ENCODE results near the gene KRTAP4-4. TPM values are rescaled to one million over a fixed set of nuclear protein-coding genes. Genes with fewer than 3 reads are reported as not detected.
"Not testable (repeated sequence)": the region's sequence is repeated elsewhere in the genome, so short reads cannot be mapped to it uniquely, and the experiment has no call there.

KRTAP4-4 gene
- total and polyA plus RNA-seq, 3 donors from 2014 or later: not detected

DNA sequence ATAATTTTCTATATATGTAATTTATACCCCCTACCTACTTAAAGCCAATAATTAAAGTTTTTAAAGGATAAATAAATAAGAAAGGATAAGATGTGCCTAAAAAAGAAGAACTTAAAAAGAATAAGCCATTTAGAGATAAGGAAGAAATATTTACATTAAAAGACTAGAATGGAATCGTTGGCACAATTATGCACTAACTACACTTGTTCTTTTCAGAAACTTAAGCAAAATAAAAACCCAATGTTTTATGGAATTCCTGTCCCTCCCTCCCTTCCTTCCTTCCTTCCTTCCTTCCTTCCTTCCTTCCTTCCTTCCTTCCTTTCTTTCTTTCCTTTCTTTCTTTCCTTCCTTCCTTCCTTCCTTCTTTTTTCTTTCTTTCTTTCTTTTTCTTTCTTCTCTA lies 15.7 kb downstream of the KRTAP4-4 start:
- DNase-seq: no peak
- no peak overlapping the region for H3K27ac ChIP-seq
- no peaks in the 10 kb centered on the region for H3K36me3 ChIP-seq (ENCODE audit: low read depth, missing control alignments)
- intact Hi-C loops (cut with DNase I; ENCODE audit: low total_unique reads): no loop called here
- TF ChIP-seq, protein P1, sequence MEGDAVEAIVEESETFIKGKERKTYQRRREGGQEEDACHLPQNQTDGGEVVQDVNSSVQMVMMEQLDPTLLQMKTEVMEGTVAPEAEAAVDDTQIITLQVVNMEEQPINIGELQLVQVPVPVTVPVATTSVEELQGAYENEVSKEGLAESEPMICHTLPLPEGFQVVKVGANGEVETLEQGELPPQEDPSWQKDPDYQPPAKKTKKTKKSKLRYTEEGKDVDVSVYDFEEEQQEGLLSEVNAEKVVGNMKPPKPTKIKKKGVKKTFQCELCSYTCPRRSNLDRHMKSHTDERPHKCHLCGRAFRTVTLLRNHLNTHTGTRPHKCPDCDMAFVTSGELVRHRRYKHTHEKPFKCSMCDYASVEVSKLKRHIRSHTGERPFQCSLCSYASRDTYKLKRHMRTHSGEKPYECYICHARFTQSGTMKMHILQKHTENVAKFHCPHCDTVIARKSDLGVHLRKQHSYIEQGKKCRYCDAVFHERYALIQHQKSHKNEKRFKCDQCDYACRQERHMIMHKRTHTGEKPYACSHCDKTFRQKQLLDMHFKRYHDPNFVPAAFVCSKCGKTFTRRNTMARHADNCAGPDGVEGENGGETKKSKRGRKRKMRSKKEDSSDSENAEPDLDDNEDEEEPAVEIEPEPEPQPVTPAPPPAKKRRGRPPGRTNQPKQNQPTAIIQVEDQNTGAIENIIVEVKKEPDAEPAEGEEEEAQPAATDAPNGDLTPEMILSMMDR (IDR thresholded peaks at IDR 0.05): no peak
- TF ChIP-seq POLR2A (IDR thresholded peaks at IDR 0.05): no peak
- no peaks in the 10 kb centered on the region for H3K27me3 ChIP-seq
- H3K9me3 ChIP-seq: no peaks in the 10 kb centered on the region
- no peaks in the 10 kb centered on the region for H3K4me1 ChIP-seq
- no peak overlapping the region for H3K4me3 ChIP-seq
- WGBS, 2 donors: 84 to 93% methylated on average over 1 of the region's 1 CpG

GRCh38 chr17:41141361-41141760 lies 19.2 kb downstream of the KRTAP4-4 start:
- H3K36me3 ChIP-seq (ENCODE audit: low read depth, missing control alignments): no peaks in the 10 kb centered on the region
- H3K4me3 ChIP-seq: no peak overlapping the region
- no peak for DNase-seq
- no peaks in the 10 kb centered on the region for H3K27me3 ChIP-seq
- H3K27ac ChIP-seq: no peak overlapping the region
- intact Hi-C loops (cut with DNase I; ENCODE audit: low total_unique reads): no loop called here
- TF ChIP-seq, protein P1 (IDR thresholded peaks at IDR 0.05): no peak
- no peak for TF ChIP-seq POLR2A (IDR thresholded peaks at IDR 0.05)
- H3K4me1 ChIP-seq: no peaks in the 10 kb centered on the region
- no peaks in the 10 kb centered on the region for H3K9me3 ChIP-seq

GRCh38 chr17:41140360-41141131 lies 20.0 kb downstream of the KRTAP4-4 start, which contains the start of gene KRTAP4-6:
Gene KRTAP4-6, minus strand, starts transcription at chr17:41140544. Its CDS starts 57 bp downstream, at chr17:41140487.
- Histone ChIP-seq H3K27me3 (no peaks in the 10 kb centered on the region), H3K9me3 (no peaks in the 10 kb centered on the region), H3K4me3 (no peak within 1 kb of the TSS), H3K36me3 (ENCODE audit: low read depth, missing control alignments) (no peaks in the 10 kb centered on the region), H3K27ac (no peak within 1 kb of the TSS), H3K4me1 (no peaks in the 10 kb centered on the region)
- no peak for TF ChIP-seq POLR2A (IDR thresholded peaks at IDR 0.05)
- TF ChIP-seq, protein P1 (IDR thresholded peaks at IDR 0.05): no peak
- WGBS, 2 donors: 76 to 84% methylated on average over 4 to 6 of the region's 6 CpGs
- intact Hi-C loops (cut with DNase I; ENCODE audit: low total_unique reads): no loop called here
- DNase-seq: no peak

GRCh38 chr17:41139865-41140264 lies 20.7 kb downstream of the KRTAP4-4 start:
- H3K36me3 ChIP-seq (ENCODE audit: low read depth, missing control alignments); DNase-seq; H3K4me1 ChIP-seq; H3K27me3 ChIP-seq; intact Hi-C loops (cut with DNase I; ENCODE audit: low total_unique reads); H3K27ac ChIP-seq; H3K9me3 ChIP-seq; H3K4me3 ChIP-seq: not testable (repeated sequence)
- 87 to 93% methylated on average over 11 to 12 of the region's 12 CpGs for WGBS, 2 donors

DNA sequence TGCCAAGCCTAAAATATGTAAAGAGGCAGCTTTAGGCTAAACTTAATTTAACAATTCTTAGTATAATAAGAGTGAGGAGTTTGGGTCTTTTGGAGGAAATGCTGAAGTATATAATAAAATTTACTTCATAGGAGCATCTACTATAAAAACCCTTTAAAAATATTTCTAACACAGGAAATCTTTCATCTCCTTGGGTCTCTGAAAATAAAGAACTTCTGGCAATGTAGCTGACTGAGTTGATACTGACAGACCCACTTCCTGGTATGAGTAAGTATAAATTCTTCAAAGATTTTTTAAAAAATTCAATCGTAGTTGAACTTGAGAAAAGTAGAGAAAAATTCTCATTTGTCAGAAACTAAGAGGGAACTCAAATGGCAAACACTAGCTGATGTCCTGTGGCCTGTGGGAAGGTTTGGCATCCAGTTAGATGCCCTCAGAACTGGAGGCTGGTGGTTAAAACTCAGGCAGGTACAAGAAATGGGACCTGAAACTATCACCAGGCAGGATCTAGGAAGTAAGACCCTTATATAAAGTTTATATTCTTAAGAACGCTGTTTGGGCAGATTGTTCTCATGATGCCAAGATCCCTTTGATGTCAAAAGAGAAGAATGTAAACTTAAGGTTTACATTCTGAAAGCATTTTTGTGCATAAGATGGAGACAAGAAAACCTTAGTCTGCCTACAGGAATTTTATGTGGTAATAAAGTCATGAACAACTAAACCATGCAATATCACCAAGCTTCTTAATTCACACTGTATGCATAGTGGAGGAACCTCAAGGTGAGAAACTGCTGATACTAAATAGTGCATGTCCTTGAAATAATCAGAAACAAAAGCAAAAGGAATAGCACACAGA lies 26.4 kb downstream of the KRTAP4-4 start:
- no peaks in the 10 kb centered on the region for H3K4me1 ChIP-seq
- no peaks in the 10 kb centered on the region for H3K9me3 ChIP-seq
- H3K36me3 ChIP-seq (ENCODE audit: low read depth, missing control alignments): no peaks in the 10 kb centered on the region
- WGBS, 2 donors: 77 to 83% methylated on average over 2 of the region's 2 CpGs
- DNase-seq: no peak
- no peaks in the 10 kb centered on the region for H3K27me3 ChIP-seq
- intact Hi-C loops (cut with DNase I; ENCODE audit: low total_unique reads): no loop called here
- TF ChIP-seq, protein P1 (IDR thresholded peaks at IDR 0.05): no peak
- no peak for TF ChIP-seq POLR2A (IDR thresholded peaks at IDR 0.05)
- no peak overlapping the region for H3K27ac ChIP-seq
- no peak overlapping the region for H3K4me3 ChIP-seq

All from testis (tissue), 3 donors.